AG08395 (cell line): ENCODE measurements around the gene CCDC181.

Experiments
- DNase-seq: peaks from one replicate; pipeline ENCODE4 v3.0.0; 2012; ENCODE audit warnings: mixed read lengths, low spot score

Gene CCDC181

GRCh38 chr1:169395955-169396354 lies 31.3 kb downstream of the CCDC181 start:
- DNase-seq, result no peak

- no peak for DNase-seq
Measured at GRCh38 chr1:169392406-169392805, 34.9 kb downstream of the CCDC181 start.

GRCh38 chr1:169390303-169390702 lies 37.0 kb downstream of the CCDC181 start:
- DNase-seq, result no peak

GRCh38 chr1:169387399-169387798 lies 39.9 kb downstream of the CCDC181 start:
- DNase-seq, result no peak

GRCh38 chr1:169383449-169383848 lies 43.8 kb downstream of the CCDC181 start:
- DNase-seq, result no peak

- no peak for DNase-seq
Measured at GRCh38 chr1:169381162-169381561, 46.1 kb downstream of the CCDC181 start.

GRCh38 chr1:169371404-169371803 lies 55.9 kb downstream of the CCDC181 start:
- DNase-seq, result no peak

GRCh38 chr1:169368406-169368769 lies 58.9 kb downstream of the CCDC181 start:
- DNase-seq, result peak; percentile 12

- peak; percentile 96 for DNase-seq
Measured at GRCh38 chr1:169367686-169368405, 59.4 kb downstream of the CCDC181 start, which contains the start of the genes BLZF1 and NME7. Gene BLZF1, plus strand, starts transcription at chr1:169368195. Its CDS starts 1,328 bp downstream, at chr1:169369523. Gene NME7, minus strand, starts transcription at chr1:169367797. Its CDS starts 87 bp downstream, at chr1:169367710.

- peak; percentile 4 for DNase-seq
Measured at GRCh38 chr1:169367096-169367685, 60.1 kb downstream of the CCDC181 start.

GRCh38 chr1:169364948-169365347 lies 62.3 kb downstream of the CCDC181 start:
- DNase-seq, result no peak

GRCh38 chr1:169363046-169363730 lies 64.1 kb downstream of the CCDC181 start:
- DNase-seq, result peak; percentile 31

- DNase-seq, result no peak
Measured at GRCh38 chr1:169361281-169361680, 66.0 kb downstream of the CCDC181 start.

- no peak for DNase-seq
Measured at GRCh38 chr1:169360415-169360814, 66.9 kb downstream of the CCDC181 start.

GRCh38 chr1:169348383-169349036 lies 78.8 kb downstream of the CCDC181 start:
- peak; percentile 21 for DNase-seq

- DNase-seq, result no peak
Measured at GRCh38 chr1:169347688-169348382, 79.4 kb downstream of the CCDC181 start.

- DNase-seq, result no peak
Measured at GRCh38 chr1:169346036-169346589, 81.2 kb downstream of the CCDC181 start.

GRCh38 chr1:169345511-169345910 lies 81.8 kb downstream of the CCDC181 start:
- DNase-seq, result no peak
